GM18505 (cell line): ENCODE measurements around the gene CABLES2.

Experiments
- ATAC-seq: cut with Tn5 transposase; IDR thresholded peaks from one replicate; pipeline ENCODE4 v1.9.1; 2021; ENCODE audit not compliant: unreplicated experiment
- POLR2A ChIP-seq: IDR thresholded peaks from 4 replicates; pipeline ENCODE4 v1.6.1; 2011; ENCODE audit warnings: borderline replicate concordance; ENCODE audit not compliant: insufficient read depth, insufficient read length; ENCODE audit errors: extremely low read depth

CABLES2 gene

DNA sequence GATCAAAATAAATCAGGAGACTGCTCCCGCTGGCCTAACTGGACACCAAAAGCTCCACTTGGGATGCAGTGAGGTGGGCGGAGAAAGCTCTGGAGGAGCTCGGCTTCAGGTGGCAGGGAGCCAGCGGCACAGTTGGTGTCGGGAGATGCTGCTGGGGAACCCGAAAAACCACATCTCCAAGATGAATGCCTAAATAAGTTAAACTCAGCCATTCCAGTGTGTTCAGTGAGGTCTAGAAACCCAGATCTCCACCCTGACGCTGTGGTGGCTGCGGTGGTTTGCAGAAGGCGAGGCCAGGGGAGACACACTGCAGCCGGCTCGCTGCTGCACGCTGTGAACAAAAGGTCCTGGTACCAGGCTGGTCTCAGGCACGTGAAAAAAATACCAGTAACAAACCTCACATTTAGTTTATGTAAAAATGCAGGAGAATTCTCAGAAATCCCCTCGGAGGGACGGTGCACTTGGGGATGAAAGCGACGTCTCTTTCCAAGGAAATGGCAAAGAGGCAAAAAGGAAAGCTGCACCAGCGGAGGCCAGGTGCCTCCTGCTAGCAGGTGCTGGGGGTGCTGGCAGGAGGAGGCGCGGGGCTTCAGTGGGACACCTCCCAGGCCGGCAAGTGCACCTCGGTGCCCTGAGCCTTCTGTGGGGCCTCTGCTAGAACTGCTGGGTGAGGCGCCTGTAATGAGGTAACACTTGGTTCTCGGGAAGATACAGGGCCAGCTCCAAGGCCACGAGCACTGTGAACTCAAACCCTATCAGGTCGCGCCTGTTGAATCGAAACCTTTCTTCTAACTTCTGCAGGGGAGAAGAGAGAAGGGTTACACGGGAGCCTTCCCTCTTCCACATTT is 16.5 kb downstream of the CABLES2 start:
- no peak for ATAC-seq
- no peak for TF ChIP-seq POLR2A

- TF ChIP-seq POLR2A, result no peak
- no peak for ATAC-seq
Observed at GRCh38 chr20:62389601-62390087, 17.4 kb downstream of the CABLES2 start.

DNA sequence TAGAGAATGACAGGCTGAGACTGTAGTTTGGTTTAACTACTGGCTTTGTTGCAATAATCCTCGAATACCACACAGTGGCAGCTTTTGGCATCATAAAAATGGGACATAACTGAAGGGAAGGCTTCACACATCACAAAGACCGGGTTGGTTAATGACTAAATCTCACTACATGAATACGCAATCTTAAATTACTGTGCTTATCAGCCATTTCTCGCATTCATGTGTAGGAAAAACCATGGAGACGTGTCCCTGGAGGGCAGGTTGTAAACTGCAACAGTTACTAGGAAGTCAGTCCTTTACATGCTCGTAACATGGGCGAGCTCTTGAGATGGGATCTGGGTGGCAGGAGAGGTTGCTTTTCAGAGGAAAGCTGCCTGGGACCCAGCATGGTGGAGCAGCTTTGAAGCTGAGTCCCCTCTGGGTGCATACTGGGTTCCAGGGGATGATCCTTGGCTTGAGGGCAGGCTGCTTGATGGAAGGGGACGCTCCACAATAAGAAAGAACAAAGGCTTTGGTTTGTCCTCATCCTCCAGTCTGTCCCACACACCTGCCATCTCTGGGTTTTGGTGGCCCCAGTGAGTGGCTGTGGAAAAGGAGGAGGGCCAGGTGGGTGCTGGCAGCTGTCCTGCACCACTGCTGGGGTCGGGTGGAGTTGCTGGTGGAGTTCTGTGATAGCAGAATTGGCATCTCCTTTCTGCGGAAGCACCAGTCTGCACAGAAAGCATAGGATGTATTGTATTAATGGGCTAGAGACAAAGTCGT is 18.1 kb downstream of the CABLES2 start:
- ATAC-seq, result no peak
- TF ChIP-seq POLR2A, result no peak

DNA sequence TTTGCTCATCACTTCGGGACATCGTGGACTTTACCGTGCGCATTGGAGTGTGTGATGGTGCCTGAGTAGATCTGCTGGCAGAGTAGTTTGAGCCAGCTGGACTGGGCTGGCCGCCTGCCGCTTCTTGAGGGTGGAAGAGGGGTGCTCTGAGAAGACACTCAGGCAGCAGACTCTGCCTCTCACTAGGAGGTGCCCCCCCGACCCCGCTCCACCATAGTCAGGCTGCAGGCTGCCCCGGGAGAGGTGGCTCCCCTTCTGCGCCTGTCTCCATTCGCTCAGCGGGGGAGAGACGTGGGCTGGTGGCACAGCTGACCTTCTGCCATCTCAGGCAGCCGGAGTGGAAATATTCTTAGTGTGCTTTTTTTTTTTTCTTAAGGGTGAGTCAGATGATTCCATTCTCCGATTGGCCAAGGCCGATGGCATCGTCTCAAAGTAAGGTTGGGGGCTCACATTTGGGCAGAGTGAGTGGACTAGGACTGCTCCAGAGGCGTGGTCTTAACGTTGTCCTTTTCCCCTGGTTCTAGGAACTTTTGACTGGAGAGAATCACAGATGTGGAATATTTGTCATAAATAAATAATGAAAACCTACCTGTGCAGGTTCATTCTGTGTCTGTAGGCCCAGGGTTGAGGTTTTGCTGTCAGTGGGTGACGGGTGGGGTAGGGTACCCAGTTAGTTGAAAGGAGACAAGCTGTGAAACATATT is 19.0 kb downstream of the CABLES2 start:
- no peak for TF ChIP-seq POLR2A
- ATAC-seq, result no peak

DNA sequence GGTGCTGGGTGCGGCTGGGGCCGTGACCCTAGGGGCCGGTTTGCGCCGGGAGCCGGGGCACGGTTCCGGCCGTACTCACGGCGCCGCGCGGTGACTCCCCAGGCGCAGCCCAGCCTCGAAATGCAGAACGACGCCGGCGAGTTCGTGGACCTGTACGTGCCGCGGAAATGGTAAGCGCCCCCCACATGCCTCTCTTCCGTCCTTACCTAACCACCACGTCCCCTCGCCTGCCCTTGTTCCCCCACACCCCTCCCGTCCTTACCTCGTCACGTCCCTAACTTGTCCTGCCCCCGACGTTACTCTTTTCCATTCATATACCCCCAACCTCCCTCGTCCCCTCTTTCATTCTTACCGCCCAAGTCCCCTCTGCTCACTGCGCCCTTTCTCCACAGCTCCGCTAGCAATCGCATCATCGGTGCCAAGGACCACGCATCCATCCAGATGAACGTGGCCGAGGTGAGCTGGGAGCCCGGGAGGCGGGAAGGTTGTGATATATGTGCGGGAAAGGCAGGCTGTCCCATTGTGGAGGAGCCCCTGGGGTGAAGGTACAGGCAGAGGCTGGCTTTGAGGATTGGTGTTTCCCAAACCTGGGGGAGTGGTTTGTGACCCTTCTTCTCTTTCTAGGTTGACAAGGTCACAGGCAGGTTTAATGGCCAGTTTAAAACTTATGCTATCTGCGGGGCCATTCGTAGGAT is 19.7 kb downstream of the CABLES2 start:
- no peak for ATAC-seq

DNA sequence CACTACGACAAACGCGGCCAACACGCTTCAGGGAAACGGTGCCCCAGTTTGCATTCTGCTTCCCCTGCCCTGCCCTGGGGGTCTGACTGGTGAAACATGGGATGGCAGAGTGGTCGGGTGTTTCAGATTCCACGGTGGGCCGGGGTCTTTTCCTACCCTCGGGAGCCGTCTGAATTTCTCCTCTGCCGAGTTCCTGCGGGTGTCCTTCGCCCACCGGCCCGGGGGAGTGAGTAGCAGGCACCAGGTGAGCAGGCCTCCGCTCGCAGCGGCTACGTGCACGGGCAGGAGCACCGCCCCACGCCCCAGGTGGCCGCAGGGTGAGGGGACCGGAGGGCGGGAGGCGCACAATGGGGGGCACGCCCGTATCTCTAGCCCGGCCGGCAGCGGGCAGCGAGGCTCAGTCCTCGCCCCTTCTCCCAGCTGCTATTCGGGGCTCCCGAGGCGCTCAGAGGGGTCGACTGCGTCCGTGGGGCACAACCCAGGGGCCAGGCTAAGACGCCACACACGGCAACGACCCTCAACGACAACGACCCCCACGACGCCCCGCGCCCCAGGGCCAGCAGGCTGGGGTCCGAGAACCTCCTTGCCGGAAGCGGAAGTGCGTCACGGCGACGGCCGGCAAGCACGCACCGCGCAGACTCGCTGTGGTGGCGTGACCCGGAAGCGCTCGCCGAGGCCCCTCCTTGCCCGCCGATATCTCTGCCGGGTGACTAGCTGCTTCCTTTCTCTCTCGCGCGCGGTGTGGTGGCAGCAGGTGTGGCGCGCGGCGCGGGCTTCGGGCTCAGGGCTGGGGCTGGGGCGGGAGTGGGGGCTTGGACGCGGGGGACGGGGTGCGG is 20.5 kb downstream of the CABLES2 start, which contains the start of gene RPS21:
Gene RPS21, plus strand, starts transcription at position 721 of the 836 bp plus-strand sequence. CDS start 236 bp downstream, outside the sequence.
- ATAC-seq, result peak; percentile 68
- TF ChIP-seq POLR2A, result peak; percentile 94

More for the DNA sequence above, 19.7 kb downstream of the CABLES2 start:
- TF ChIP-seq POLR2A, result no peak

DNA sequence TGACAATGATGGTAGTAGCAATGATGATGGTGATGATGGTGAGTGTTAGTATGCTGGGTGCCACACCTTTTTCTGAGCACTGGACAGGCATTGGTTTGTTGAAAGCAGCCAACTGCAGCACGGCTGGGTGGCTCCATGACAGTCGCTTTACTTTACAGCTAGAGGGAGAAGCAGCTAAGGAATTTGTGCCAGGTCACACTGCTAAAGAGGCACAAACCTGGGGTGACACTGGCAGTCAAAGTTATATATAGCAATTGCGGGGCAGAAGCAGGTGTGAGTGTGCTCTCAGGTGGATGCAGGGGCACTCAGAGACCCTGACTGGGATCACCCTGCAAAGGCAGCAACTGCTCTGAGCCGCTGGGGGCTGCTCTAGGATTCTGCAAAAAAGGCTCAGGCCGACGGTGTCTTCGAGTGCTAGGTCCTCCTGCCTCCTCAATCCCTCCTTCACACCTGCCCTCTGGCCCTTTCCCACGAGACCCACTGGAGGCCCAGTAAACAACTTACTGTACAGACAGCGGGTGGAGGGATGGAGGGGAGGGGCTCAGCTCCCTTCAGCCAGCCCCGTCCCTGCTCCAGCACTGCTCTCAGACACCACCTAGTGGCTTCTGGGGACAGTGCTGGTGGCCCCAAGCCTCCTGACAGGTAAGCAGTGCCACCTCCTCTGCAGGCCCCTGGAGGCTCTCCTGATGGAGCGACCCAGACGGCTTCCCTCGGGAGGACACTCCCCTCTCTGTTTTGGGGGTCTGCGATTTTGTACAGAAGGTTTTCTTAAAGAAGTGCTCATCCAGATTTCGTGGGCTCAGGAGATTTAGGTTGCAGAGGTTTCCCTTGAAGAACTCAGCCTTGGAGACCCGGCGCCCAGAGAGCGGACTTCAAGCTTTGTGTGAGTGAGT is 24.5 kb downstream of the CABLES2 start:
- TF ChIP-seq POLR2A, result no peak
- ATAC-seq, result peak; percentile 61

GRCh38 chr20:62381842-62382241 is 25.2 kb downstream of the CABLES2 start:
- ATAC-seq, result no peak
- no peak for TF ChIP-seq POLR2A

- no peak for ATAC-seq
- TF ChIP-seq POLR2A, result no peak
Observed at GRCh38 chr20:62381202-62381797, 25.8 kb downstream of the CABLES2 start.

GRCh38 chr20:62378215-62378614 is 28.9 kb downstream of the CABLES2 start:
- no peak for TF ChIP-seq POLR2A
- no peak for ATAC-seq
